Glomerular visceral epithelial cell (primary cell): ENCODE measurements around the gene WFIKKN2.

Experiments used
- DNase-seq: peaks from one replicate; pipeline ENCODE4 v3.0.0-alpha.2; 2016; ENCODE audit errors: extremely low spot score

The WFIKKN2 gene

DNA sequence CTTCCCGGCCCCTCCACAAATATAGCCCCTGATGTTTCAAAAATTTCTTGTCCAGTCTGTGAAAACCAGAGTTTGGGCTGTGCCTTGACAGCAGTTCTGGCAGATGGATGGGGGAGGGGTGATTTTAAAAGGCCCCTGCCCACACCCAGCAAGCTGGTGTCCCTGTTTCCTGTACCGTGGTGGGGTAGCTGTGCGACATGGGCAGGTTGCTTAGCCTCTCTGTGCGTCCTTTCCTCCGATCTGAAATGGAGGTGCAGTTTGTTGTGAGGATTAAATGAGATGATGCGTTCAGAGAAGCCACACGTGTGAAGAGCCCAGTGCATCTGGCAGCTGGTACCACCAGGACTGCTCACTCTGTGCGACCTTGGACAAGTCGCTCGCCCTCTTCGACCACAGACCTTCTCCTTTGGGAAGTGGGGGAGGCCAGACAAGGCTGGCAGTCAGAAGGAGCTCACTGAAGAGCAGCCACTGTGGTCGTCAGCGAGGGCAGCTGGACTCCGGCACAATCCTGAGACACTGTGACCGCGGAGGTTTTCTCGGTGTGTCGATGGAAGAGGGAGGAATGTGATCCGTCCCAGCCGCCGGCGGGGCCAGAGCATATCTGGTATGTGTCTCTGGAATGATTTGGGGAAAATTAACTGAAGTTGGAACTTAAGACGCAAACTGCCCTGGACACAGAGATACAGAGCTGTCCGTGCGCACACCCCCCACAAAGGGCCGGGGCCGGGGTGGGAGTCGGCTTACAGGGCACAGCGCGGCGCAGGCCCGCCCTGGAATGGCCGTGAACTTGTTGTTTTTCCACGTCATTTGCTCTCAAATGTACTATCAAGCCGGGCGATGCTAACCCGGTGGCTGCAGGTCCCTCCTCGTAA, 721 bp upstream of the WFIKKN2 start:
- DNase-seq: peak; percentile 39

DNA sequence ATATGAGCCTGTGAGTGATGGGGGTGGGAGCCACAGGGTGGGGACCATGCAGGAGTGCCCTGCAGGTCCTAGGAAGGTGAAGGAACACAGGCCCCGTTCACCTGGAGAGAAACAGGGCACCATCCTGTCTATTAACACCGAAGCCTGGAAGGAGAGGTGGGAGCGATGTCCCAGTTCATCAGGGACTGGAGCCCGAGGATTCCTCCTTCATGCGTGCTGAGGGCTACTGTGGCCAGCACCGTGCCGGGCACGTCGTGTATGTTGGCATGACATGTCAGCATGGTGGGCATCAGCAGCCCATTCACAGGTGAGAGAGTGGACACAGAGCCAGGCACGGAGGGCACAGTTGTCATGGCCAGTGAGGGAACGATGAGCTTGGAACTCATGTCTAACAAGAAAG, 1.4 kb downstream of the WFIKKN2 start:
- DNase-seq: no peak

DNA sequence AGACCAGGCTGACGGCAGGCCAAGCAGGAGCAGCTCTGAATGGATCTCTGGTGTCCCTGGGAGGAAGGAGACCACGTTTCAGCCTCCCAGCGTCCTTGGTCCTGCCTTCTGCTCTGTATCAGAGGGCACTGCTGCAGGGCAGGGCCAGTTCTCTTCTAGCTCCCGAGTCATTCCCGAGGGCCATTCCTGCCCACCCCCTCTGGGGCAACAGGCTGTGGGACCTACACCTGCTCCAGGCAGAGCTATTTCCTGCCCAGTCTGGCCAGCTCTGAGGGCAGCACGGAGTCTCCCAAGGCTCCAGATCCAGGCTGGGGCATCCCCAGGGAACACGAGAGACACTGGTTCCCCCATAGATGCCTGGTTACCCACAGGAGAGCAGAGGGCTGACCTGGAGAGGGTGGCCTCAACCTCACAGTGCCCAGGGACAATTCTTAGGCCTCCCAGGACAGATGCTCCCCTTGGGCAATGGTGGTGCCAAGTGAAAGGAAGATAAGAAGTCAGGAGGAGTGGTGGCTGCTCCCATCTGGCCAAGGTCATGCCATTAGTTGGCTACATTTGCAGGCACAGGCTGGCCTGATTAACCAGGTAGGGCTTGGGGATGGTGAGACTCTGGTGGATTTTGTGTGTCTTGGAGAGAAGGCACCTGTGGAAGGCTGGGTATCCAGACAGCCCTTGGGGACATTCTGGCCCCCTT, 2.0 kb downstream of the WFIKKN2 start:
- DNase-seq: no peak

DNA sequence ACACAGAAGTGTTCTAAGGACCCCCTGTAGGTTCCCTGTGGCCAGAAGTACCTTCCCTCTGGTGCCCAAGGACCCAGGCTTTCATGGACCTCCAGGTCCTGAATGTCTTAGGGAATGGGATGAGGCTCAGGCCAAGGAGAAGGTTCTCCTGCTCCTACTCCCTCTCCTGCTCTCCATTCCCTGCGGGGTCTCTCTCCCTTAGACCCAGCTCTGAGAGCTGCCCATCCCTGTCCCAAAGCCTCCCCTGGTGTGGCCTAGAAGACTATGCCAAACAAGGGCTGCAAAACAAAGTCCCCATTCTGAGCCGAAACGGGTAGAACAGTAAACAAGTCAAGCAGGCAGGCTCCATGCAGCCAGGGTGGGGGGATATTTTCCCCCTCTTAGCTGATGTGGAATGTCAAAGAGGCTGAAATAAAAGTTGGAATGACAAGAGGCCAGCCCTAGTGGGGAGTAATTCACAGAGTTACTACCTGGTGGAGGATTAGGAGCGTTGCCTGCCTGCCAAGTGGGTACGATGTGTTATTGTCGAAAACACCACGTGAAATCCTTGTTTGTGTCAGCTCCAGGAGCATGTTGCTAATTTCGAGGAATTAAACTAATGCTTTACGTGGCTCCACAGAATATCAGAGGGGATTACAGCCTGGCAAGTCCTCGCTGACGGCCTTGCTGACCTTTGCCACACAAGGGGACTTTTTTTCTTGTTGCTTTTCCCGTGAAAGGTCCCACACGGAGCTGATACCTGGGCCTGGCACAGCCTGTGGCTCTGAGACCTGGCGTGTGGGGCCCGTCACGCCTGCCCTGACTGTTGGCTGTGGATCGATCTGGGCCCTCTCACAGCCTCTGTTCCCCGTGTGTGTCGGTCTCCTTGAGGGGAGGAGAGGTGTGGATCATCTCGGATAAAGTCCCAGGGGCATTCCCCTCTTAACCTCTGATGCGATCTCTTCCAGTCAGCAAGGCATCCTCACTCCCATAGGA, 2.9 kb downstream of the WFIKKN2 start:
- no peak for DNase-seq

DNA sequence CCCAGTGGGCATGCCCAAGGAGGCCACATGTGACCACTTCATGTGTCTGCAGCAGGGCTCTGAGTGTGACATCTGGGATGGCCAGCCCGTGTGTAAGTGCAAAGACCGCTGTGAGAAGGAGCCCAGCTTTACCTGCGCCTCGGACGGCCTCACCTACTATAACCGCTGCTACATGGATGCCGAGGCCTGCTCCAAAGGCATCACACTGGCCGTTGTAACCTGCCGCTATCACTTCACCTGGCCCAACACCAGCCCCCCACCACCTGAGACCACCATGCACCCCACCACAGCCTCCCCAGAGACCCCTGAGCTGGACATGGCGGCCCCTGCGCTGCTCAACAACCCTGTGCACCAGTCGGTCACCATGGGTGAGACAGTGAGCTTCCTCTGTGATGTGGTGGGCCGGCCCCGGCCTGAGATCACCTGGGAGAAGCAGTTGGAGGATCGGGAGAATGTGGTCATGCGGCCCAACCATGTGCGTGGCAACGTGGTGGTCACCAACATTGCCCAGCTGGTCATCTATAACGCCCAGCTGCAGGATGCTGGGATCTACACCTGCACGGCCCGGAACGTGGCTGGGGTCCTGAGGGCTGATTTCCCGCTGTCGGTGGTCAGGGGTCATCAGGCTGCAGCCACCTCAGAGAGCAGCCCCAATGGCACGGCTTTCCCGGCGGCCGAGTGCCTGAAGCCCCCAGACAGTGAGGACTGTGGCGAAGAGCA, 4.4 kb downstream of the WFIKKN2 start:
- no peak for DNase-seq

DNA sequence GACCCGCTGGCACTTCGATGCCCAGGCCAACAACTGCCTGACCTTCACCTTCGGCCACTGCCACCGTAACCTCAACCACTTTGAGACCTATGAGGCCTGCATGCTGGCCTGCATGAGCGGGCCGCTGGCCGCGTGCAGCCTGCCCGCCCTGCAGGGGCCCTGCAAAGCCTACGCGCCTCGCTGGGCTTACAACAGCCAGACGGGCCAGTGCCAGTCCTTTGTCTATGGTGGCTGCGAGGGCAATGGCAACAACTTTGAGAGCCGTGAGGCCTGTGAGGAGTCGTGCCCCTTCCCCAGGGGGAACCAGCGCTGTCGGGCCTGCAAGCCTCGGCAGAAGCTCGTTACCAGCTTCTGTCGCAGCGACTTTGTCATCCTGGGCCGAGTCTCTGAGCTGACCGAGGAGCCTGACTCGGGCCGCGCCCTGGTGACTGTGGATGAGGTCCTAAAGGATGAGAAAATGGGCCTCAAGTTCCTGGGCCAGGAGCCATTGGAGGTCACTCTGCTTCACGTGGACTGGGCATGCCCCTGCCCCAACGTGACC, 5.0 kb downstream of the WFIKKN2 start:
- DNase-seq: no peak

DNA sequence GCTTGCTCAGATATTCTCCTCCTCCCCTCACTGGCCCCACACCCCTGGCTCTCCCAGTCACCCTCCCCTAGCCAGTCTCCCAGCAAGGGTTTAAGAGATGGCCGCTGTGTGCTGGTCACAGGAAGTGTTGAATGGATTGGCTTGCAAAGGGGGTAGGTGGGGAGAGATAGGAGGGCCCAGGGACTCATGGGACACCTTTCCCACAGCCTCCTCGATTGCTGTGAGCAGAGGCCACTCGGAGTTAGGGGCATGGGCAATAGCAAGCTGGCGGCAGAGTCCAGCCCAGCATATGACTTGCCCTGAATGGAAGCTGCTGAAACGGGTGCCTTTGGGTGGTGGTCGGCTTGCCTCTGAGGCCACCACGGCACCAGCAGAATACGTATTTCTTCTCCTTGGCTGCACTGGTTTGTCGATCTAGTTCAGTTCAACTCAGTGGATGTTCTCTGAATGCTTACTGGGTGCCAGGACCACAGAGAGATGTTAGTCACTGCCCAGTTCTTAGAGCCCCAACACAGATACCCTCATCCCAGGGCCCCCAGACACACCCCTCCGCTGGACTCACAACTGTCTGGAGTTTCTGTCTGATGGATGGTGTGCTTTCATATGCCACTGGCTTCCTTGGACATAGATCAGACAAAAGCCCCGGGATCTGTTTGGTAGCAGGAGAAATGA, 6.0 kb downstream of the WFIKKN2 start:
- no peak for DNase-seq

DNA sequence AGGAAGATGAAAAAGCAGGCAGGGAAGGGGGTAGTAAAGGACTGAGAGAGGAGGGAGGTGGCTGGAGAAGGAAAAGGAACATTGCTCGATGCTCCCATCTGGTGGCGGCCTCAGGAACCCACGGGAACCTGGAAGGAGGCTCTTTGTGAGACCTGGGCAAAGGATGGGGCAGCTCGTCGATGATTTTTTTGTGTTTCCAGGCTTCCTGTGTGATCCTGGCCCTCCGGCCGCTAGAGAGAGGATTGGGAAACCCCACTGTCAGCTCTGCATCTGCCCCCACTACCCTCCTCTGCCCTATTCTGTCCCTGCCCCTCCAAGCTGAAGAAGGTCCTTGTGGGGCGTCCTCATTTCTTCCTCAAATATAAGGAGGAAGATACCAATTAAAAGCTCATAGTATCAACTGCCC, 6.6 kb downstream of the WFIKKN2 start:
- peak; percentile 78 for DNase-seq

DNA sequence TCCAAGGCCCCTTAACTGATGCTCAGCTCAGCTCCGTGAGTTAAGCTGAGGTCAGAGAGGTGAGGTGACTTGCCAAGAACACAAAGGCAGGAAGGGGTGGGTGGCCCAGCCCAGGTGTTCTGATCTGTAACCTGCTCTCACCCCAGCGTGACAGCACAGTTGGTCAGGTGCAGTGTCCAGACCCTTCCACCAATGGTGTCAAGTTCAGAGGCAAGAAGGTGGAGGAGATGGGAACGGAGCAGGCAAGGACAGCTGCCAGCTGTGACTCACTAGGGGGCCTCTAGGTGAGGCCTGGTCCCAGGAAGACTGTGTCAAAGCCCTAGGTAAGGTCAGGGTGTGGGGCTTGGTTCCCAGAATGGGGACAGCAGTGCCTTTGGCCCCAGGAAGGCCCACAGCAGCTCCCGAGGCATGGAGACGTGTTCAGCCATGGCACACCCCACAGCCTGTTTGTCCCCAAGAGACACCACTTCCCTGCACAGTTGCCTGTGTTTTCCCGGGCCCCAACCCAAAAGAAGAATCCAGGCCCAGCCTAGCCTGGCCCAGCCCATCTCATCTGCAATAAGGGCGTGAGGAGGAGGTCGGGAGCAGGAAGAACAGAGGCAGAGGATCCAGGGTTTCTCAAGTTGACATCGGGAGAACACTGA, 7.2 kb downstream of the WFIKKN2 start:
- DNase-seq: no peak

DNA sequence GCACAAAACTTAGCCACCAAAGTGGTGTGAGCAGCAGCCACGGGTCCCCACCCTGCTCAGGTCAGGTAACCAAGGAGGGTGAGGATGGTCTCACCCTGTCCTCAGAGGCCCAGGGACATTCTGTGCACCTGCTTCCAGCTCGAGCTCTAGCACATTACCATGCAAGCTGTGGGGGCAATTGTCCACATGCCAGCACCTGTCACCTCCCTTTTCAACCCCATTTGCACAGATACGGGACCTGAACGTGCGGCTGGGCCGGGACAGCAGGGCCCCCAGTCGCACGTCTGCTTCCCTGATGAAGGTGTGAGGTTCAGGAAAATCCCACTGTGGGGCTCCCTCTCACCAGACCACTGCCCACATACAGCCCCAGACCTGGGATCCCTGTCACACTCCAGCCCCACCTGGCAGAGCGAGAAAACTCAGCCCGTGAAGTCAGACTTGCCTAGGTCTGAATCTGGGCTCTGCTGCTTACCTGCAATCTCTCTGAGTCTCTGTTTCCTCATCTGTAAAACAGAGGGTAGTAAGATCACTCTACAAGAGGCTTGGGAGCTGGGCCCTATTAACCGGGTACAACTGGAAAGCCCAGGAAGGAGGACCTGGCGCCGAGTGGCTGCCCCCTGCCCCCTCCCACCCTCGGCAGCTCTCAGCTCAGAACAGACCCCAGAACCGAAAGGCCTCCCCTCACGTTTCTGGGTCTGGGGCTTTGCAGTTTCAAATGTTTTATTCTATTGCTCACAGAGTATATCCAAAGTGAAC, 7.9 kb downstream of the WFIKKN2 start:
- no peak for DNase-seq

DNA sequence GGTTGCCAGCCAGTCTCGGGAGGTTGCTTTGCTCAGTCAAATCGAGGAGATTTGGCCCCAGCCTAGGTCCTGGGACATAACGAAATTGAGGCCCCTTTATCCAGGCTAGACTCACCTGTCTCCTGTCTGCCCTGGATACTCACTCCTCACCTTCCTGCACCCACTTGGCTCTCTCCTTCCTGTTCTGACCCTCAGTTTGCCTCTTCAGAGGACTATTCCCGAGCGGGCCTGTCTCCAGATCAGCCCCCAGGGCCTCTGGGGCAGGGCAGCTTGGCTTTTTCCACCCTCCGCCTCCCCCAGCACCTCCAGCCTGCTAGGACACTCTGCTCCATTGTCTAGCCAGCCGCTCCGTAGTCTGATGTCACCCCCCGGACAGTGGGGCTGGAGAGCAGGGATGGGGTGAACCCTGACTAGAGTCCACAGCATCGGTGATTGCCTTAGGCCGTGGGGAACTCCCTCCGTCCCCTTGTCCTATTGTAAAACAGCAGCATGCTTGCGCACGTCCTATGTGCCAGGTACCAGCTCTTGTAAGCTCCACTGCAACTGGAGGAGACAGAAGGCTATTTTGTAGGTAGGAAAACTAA, 8.8 kb downstream of the WFIKKN2 start:
- no peak for DNase-seq

DNA sequence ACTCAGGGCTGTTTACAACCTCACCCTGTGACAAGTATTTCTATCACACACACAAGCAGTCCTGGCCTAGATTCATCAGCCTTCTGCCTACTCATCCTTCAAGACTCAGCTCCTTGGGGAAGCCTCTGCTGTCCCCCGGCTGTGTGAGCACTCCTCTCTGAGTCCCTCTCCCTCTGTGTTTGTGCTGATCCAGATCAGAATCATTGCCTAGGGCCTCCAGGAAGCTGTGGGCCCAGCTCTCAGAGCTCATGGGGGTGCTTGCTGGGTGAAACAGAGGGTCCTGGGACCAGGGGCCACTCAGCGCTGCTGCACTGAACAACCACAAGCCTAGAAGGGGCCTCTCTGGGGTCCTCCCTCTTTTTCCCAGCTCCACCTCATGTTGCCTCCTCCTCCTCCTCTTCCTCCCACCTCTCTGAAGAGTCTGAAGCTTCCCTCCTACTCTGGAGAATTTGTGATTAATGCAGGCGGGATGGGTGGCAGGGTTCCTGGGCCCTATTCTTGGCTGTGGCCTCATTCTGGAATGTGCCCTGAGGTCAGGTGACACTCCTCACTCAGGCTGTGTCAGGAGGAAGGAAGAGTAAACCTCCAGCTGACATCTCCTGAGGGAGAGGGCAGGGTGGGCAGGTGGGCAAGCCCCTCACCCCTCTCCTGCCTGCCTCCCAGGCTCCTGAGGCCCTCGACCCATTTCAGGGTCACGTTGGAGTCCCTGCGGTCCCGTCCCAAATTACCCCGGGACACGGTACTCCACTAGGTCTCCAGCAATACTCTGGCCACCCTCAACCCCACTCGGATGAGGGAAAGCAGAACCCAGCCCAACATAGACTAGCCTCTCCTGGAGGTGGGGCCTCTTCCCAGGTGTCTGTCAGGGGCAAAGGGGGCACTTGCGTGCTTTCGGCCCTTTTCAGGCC, 10.1 kb downstream of the WFIKKN2 start:
- peak; percentile 48 for DNase-seq

DNA sequence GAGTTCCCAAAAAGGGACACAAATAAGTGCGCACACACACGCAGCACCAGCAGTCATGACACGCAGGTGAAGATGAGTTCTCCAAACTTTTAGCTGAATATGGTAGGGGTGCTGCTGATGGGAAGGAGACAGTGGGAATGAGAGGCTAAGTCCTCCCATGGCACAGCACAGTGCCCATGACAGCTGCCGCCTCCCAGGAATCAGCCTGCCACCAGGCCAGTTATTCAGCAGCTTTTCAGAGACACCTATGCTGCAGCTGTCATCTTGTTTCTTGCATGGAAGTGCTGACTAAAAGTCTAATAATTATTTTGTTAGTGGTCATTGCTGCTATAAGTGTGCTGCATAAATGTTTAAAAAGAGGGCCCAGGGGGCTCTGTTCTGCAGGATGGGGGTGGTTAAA, 12.2 kb downstream of the WFIKKN2 start:
- no peak for DNase-seq

DNA sequence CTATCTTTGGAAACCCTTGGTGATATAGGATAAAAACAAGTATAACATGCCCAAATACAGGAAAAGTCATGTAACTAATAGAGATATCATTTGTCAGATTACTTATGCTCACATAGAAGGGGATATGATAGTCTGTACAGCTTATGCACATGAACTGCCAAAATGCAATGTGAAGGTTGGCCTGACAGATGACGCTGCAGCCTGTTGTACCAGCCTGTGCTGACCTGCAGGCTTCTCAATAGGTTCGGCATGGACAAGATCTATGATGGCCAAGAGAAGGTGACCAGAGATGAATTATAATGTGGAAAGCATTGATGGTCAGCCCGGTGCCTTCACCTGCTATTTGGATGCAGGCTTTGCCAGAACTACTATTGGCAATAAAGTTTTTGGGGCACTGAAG, 12.7 kb downstream of the WFIKKN2 start:
- DNase-seq: no peak

DNA sequence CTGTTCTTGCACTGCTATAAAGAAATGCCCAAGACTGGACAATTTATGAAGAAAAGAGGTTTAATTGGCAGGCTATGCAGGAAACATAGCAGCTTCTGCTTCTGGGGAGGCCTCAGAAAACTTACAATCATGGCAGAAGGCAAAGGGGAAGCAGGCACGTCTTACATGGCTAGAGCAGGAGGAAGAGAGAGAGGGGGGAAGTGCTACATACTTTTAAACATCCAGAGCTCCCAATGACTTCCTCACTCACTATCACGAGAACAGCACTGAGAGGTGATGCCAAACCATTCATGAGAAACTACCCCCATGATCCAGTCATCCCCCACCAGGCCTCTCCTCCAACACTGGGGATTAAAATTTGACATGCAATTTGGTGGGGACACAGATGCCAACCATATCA, 13.3 kb downstream of the WFIKKN2 start:
- DNase-seq: no peak

DNA sequence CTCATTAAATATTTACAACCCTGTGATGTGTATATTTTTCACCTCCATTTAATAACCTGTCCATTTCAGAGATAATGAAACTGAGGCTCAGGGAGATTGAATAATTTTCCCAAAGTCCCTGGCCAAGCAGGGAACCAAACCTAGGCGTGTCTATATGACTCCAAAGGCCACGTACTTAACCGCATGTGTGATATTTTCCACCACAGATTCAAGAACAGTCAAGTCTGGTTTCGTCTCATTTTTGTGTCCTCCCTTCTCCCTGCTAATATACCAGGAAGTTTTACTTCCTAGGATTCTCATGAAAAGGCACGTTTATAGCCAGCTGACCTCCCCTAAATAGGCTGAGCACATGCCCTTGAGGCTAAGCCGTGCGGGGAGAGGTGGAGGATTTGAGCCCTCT, 15.3 kb downstream of the WFIKKN2 start:
- no peak for DNase-seq

DNA sequence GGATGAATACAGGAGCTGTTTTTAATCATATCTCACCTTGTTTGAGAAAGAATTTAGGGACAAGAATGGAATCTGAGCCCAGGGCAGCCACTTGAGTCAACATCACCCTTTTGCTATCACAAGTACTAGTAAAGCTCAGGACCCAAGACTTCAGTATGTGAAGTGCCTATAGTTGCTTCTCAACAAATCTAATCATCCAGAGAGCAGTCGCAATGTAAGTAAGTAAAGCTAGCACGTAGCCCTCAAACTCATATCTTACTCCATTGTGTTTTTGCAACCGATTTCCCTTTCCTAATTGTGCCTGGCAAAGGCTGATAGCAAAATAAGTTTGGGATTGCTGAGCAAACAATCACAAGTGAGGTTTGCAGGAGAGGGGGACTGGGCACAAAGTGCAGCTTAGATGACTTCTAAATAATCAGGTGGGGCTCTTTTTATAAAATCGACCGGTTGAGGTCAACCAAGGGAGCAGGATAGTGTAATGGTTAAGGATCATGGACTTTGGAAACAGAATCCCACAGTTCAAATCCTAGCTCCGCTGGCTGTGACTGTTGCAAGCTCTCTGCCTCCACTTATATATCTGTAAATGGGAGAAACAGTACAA, 17.7 kb downstream of the WFIKKN2 start:
- DNase-seq: no peak

DNA sequence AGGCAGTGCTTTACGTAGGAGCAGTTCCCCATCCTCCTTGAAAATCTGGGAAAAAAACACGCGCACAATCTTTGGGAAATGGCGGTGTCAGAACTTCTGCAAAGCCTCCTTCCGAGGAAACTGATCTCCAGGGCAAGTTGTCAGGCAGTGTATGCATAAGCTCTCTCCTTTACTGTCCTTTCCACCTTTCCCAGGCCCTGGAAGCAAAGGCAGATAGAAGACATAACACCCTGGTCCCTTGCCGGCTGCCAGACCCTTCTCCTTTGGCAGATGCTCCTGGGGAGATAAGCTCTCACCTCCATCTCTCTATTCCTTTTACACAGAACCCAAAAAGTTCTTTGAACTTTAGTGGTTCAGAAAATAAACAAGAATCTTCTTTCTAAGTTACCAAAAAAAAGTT, 18.4 kb downstream of the WFIKKN2 start:
- DNase-seq: no peak
